Suprapubic skin (tissue), 4 donors: ENCODE measurements around the gene NF1.

Experiments
- CTCF ChIP-seq, 2 donors: fragments of 200-600 bp in 1 of 2; fragments of 450-650 bp in 1 of 2; sonication (generic) in 1 of 2; IDR thresholded peaks; one replicate each; pipeline ENCODE4 v1.5.1; 2016 to 2019; ENCODE audit warnings: antibody characterized with exemption in 2 of 2, mild to moderate bottlenecking in 1 of 2, moderate library complexity in 1 of 2
- EP300 ChIP-seq: sonication (generic); formaldehyde crosslinking; IDR thresholded peaks from one replicate; pipeline ENCODE4 v1.6.1; 2017; ENCODE audit warnings: antibody characterized with exemption
- POLR2A ChIP-seq, 2 donors: fragments of 450-650 bp; IDR thresholded peaks; one replicate each; pipeline ENCODE4 v1.6.1; 2017; ENCODE audit warnings: antibody characterized with exemption in 2 of 2, mild to moderate bottlenecking in 2 of 2, moderate library complexity in 2 of 2
- POLR2AphosphoS5 ChIP-seq, 3 donors: sonication (generic); formaldehyde crosslinking; IDR thresholded peaks; one replicate each; pipeline ENCODE4 v1.6.1; 2017; ENCODE audit warnings: antibody characterized with exemption in 3 of 3

GRCh38 chr17:31241116-31241515 lies 146.3 kb downstream of the NF1 start:
- no peak for TF ChIP-seq CTCF (IDR thresholded peaks at IDR 0.05)
- TF ChIP-seq POLR2AphosphoS5 (IDR thresholded peaks at IDR 0.05): no peak
- no peak for TF ChIP-seq POLR2A (IDR thresholded peaks at IDR 0.05)
- no peak for TF ChIP-seq EP300
